Mesodermal cell (in vitro differentiated cells): Measurements from ENCODE around the gene TMEM132D.

Experiments
- H3K27ac ChIP-seq: 2 replicates; pipeline ENCODE4 v1.7.0; 2013; ENCODE audit warnings: mild to moderate bottlenecking, low read depth, low read length, moderate library complexity; ENCODE audit not compliant: severe bottlenecking
- H3K36me3 ChIP-seq: 2 replicates; pipeline ENCODE4 v1.7.1; 2013; ENCODE audit warnings: mild to moderate bottlenecking, low read length, moderate library complexity; ENCODE audit not compliant: control insufficient read depth, insufficient read depth
- H3K4me1 ChIP-seq: one replicate; pipeline ENCODE4 v1.7.1; 2013; ENCODE audit warnings: mild to moderate bottlenecking, low read length; ENCODE audit not compliant: insufficient read depth, control insufficient read depth, poor library complexity, severe bottlenecking
- H3K4me3 ChIP-seq: 2 replicates; pipeline ENCODE4 v1.7.0; 2013; ENCODE audit warnings: low read length, control low read depth, mild to moderate bottlenecking; ENCODE audit not compliant: insufficient read depth, poor library complexity, severe bottlenecking; ENCODE audit errors: extremely low read depth
- H3K9me3 ChIP-seq: 2 replicates; pipeline ENCODE4 v1.7.1; 2013; ENCODE audit warnings: mild to moderate bottlenecking, low read length, moderate library complexity; ENCODE audit not compliant: control insufficient read depth
- WGBS, 2 experiments: methylation state at CpG; one replicate each; pipeline ENCODE4 v1.1.5; 2013; ENCODE audit warnings: missing lambda C conversion rate in 2 of 2; ENCODE audit not compliant: insufficient coverage in 2 of 2; 5-methylcytosine and 5-hydroxymethylcytosine counted together

TMEM132D gene

DNA sequence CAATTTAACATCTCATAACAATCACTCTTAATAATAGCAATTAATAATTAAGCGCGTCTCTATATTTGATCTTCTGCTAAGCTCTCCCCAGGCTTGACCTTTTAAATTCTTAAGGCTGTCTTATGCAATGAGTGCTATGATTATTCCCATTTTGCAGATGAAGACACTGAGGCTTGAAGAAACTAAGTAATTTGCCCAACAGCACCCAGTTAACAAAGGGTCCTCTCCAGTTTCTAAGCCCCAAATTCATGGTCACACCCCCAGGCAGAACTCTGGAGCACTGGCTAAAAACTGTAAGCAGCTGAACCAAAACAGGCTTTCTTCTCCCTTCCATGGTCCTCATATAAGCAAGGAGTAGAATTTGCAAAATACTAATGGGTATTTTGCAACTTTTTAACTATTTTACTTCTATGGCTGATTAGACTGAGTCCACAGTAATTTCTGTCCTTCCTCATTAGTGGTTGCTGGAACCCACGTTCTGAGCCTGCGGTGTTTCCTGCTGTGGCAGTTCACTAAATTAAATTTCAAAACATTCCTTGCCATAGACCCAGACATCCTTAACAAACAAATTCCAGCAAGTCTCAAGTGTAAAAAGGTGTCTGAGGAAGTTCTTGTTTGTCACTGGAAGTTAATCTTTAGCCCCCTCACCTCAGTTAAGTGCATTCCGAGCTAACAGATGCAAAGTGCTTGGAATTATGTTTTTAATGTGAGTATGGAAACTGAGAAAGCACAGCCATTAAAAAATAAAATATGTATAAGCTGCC is 76.5 kb downstream of the TMEM132D start:
- H3K4me1 ChIP-seq: no peaks in the 10 kb centered on the region
- H3K9me3 ChIP-seq: no peaks in the 10 kb centered on the region
- no peak overlapping the region for H3K4me3 ChIP-seq
- no peaks in the 10 kb centered on the region for H3K36me3 ChIP-seq
- 20 to 63% methylated on average over 1 to 2 of the region's 5 CpGs for WGBS, 2 experiments
- no peak overlapping the region for H3K27ac ChIP-seq

DNA sequence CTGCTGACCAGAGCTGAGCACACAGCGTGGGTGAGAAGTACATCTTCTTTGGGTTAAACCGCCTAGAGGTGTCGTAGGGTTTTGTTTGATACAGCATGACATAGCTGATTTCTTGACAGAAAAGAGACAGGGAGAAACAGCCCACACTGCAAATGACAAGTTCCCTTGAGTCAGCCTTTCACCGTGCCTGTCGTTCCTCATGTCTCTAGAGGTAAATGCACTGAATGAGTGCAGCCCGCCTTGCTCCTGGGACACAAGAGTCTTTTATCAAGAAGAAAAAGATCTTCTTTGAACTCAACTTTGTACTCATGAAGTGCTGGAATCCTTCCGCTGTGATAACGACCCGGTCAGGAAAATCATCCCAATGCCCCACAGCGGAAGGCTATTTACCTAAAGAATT is 77.6 kb downstream of the TMEM132D start:
- H3K27ac ChIP-seq: no peak overlapping the region
- H3K36me3 ChIP-seq: no peaks in the 10 kb centered on the region
- H3K9me3 ChIP-seq: no peaks in the 10 kb centered on the region
- H3K4me1 ChIP-seq: no peaks in the 10 kb centered on the region
- WGBS, 2 experiments: 75 to 83% methylated on average over 6 to 10 of the region's 10 CpGs
- H3K4me3 ChIP-seq: no peak overlapping the region

DNA sequence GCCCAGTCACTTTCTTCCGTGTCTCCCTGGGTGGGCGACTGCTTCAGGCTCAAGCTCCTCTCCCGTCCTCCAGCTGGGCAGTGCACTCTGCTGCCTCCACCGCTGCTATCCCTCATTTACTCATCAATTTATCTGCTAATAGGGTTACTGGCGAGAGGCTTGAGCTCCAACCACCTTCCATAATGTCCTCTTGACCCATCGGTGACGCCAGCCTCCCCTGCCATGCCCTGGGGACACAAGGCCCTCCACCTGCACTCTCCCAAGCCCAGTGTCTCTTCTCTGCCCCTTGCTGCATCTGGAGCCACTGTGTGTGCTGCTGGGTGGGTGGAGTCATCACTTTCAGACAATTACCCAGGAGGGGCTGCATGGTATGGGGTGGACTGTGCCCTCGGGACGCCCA is 78.5 kb downstream of the TMEM132D start:
- Histone ChIP-seq H3K4me3 (no peak overlapping the region), H3K27ac (no peak overlapping the region), H3K9me3 (no peaks in the 10 kb centered on the region), H3K36me3 (no peaks in the 10 kb centered on the region), H3K4me1 (no peaks in the 10 kb centered on the region)
- 86 to 95% methylated on average over 4 of the region's 9 CpGs for WGBS, 2 experiments

DNA sequence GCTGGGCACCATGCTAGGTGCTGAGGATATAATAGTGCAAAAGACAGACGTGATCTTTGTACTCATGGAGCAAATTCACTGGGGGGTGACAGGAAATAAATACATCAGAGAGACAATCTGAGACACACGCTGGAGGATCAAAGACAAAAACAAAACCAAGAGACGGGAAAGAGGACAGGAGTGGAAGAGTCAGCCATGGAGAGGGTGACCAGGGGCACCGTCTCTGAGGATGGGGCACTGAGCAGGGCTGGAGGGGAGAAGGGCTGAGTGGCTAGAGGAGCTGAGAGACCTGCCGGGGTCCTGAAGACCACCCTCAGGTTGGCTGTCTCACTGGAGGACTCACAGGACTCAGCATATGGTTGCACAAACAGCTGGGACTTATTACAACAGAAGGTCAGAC is 81.9 kb downstream of the TMEM132D start:
- Histone ChIP-seq H3K36me3 (no peaks in the 10 kb centered on the region), H3K4me1 (no peaks in the 10 kb centered on the region), H3K9me3 (no peaks in the 10 kb centered on the region), H3K27ac (no peak overlapping the region), H3K4me3 (no peak overlapping the region)
- WGBS, 2 experiments: 83 to 87% methylated on average over 3 to 5 of the region's 5 CpGs

DNA sequence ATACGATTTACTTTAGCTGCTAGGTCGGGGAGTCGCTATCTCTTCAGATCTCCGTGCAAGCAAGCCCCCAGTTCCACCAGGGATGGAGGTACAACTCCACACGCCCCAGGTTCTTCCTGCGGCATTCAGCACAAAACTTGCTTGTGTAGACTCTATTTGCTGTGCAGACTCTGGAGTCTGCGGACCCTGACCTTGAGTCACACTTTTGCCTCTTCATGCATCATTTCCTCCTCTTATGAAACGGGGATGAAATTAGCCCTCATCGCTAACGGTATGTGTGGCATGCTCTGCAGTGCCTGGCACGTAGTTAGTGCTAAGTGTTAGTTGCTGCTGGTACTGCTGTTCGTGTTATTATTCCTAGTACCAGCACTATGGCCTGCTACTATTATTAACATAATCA is 84.4 kb downstream of the TMEM132D start:
- H3K4me3 ChIP-seq: no peak overlapping the region
- H3K27ac ChIP-seq: no peak overlapping the region
- 88 to 95% methylated on average over 6 to 11 of the region's 12 CpGs for WGBS, 2 experiments

DNA sequence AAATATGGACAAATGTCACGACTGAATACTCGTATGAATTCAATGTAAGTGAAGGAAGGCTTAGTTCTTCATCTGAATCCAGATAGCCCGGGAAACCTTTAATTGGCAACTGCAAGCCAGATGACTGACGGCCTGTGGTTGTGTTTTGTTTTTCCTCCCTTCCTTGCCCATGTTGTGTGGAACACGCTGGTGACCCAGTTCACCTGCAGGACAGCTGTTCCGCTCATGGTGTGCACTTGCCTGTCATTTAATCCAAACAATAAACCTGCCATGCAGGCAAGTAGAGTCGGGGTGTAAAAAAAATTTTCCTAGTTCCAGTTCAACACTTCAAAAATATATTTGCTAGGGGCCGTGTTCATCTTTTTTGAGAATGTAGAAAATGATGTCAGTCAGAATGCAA is 88.0 kb downstream of the TMEM132D start:
- no peaks in the 10 kb centered on the region for H3K9me3 ChIP-seq
- no peaks in the 10 kb centered on the region for H3K36me3 ChIP-seq
- H3K4me3 ChIP-seq: no peak overlapping the region
- WGBS, 2 experiments: 91 to 93% methylated on average over 4 to 6 of the region's 8 CpGs
- H3K4me1 ChIP-seq: no peaks in the 10 kb centered on the region
- no peak overlapping the region for H3K27ac ChIP-seq

More for the DNA sequence above, 84.4 kb downstream of the TMEM132D start:
- H3K4me1 ChIP-seq: no peaks in the 10 kb centered on the region
- no peaks in the 10 kb centered on the region for H3K9me3 ChIP-seq
- no peaks in the 10 kb centered on the region for H3K36me3 ChIP-seq

DNA sequence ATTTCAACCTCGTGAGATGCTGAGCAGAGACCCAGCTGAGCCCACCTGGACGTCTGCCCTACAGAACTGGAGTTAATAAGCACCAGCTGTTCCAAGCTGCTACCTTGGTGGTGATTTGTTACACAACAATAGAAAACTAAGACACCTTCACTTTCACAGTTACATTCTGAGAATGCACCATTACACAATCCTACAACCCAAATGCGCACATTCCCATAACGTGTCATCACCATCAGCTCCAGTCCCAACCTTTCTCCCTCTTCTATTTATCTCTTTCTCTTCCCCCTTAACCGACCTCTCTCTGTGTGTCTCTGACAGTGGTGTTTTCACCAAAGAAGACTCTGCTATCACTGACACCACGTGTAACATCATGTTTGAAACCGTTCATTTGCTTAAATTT is 91.9 kb downstream of the TMEM132D start:
- WGBS, 2 experiments: 85 to 89% methylated on average over 6 to 7 of the region's 7 CpGs
- H3K4me3 ChIP-seq: no peak overlapping the region

DNA sequence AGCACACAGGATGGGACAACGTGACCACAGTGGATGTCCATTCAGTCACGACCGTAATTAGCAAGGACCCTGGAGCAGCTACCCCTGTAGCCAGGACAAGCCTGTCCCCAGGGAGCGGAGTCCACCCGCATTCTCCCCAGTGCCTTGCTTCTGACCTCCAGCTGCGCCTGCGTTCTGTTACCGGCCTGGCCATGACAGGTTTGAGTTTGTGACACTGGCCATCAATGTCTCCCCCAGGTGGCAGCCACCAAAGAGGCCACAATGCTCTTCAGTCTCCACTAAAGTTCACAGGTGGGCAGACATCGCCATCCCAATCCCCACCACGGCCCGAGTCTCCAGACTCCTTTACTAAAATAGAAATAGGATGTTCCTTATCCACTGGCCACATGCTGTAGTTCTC is 96.7 kb downstream of the TMEM132D start:
- no peak overlapping the region for H3K4me3 ChIP-seq
- 86 to 92% methylated on average over 8 to 11 of the region's 11 CpGs for WGBS, 2 experiments
- no peak overlapping the region for H3K27ac ChIP-seq
- H3K9me3 ChIP-seq: peaks cover 3% of the 10 kb centered on the region
- no peaks in the 10 kb centered on the region for H3K36me3 ChIP-seq
- no peaks in the 10 kb centered on the region for H3K4me1 ChIP-seq

More for the DNA sequence above, 91.9 kb downstream of the TMEM132D start:
- Histone ChIP-seq H3K27ac (no peak overlapping the region), H3K4me1 (no peaks in the 10 kb centered on the region), H3K36me3 (no peaks in the 10 kb centered on the region), H3K9me3 (peaks cover 3% of the 10 kb centered on the region)

DNA sequence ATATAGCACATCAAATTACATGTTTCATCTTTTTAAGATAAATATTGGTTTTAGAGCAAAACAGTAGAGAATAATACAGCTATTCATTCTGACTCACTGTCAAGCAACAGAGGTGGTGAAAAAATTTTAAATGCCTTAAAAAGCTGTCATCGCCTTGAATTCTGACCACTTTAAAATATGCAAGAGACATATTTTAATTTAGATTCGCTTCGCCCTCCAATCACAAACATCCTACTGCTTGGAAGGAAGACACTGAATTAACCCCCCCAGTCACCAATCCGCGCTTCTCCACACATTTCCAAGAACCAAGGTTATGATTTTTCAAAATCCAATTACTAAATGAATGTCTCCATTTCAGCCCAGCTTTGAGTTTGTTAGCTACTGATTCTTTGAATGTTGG is 112.4 kb downstream of the TMEM132D start:
- no peak overlapping the region for H3K27ac ChIP-seq
- H3K9me3 ChIP-seq: no peaks in the 10 kb centered on the region
- WGBS, 2 experiments: 94 to 100% methylated on average over 3 to 4 of the region's 5 CpGs
- H3K4me1 ChIP-seq: no peaks in the 10 kb centered on the region
- H3K36me3 ChIP-seq: no peaks in the 10 kb centered on the region
- no peak overlapping the region for H3K4me3 ChIP-seq

DNA sequence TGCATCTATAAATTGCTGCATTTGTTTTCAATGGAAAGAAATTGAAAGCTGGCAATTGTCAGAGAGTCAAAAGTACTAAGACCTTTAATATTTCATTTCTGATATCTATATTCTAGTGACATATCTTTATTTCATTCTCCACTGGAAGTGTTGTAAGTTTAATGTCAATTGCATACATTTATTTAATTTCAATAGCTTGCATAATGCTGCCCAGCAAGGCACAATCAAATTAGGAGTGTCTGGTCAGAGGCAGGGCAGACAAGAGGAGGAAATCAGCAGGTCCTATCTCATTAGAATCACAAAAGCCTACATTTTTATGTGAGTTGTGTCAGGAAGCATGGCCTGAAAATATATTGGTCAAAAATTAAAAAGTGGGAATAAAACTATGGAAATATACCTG is 112.9 kb downstream of the TMEM132D start:
- no peak overlapping the region for H3K27ac ChIP-seq
- no peaks in the 10 kb centered on the region for H3K36me3 ChIP-seq
- H3K4me1 ChIP-seq: no peaks in the 10 kb centered on the region
- no peaks in the 10 kb centered on the region for H3K9me3 ChIP-seq
- no peak overlapping the region for H3K4me3 ChIP-seq

DNA sequence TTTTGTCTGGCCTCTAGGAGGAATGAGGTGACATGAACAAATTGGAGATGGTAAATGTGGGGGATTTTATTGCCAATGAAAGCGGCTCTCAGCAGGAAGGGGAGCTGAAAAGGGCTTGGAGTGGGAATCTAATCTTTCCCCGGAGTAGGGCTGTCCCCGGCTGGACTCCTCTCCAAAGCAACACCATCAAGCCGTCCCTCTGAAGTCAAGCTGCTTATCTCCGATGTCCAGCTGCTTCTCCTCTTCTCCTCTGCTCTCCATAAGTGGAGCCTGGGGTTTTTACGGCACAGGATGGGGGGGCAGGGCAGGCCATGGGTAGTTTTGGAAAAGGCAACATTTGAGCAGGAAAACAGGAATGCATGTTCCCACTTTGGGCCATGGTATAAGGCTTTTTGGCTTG is 113.5 kb downstream of the TMEM132D start:
- H3K27ac ChIP-seq: no peak overlapping the region
- 57 to 80% methylated on average over 2 to 5 of the region's 6 CpGs for WGBS, 2 experiments
- no peaks in the 10 kb centered on the region for H3K36me3 ChIP-seq
- no peaks in the 10 kb centered on the region for H3K4me1 ChIP-seq
- H3K9me3 ChIP-seq: no peaks in the 10 kb centered on the region
- no peak overlapping the region for H3K4me3 ChIP-seq
